K562 (cell line): ENCODE data around the gene EML6. TPM values are rescaled to one million over a fixed set of nuclear protein-coding genes. Genes with fewer than 3 reads are reported as not detected.

Source experiments
- ATAC-seq: fragments of 200-7000 bp; cut with Tn5 transposase; 3 replicates; pipeline ENCODE4 v1.9.1; 2020; ENCODE audit warnings: moderate library complexity
- Bru-seq: library from RNA; stranded (reverse); fragments of 400-500 nt; gene quantifications from one replicate; lab custom pipeline; 2021; lab: Mats Ljungman, UMichigan
- BruChase-seq, 2 experiments: library from RNA; stranded (reverse); fragments of 400-500 nt; gene quantifications; one replicate each; lab custom pipeline; 2021; lab: Mats Ljungman, UMichigan
- BruUV-seq: library from RNA; stranded (reverse); fragments of 400-500 nt; replicated peaks from 2 replicates; lab custom pipeline; 2021; lab: Mats Ljungman, UMichigan
- CTCF ChIA-PET: fragments of 300-600 bp; formaldehyde crosslinking; extraction: SDS; loops from one replicate; lab custom pipeline; 2021; ENCODE audit warnings: low intra/inter-chr PET ratio; lab: Yijun Ruan, JAX
- POLR2A ChIA-PET: fragments of 300-600, 350-650 bp; sonication (Branson Sonifier 250); formaldehyde crosslinking; extraction: SDS; loops from one replicate; lab custom pipeline; 2021; ENCODE audit warnings: antibody characterized with exemption, inconsistent platforms; lab: Yijun Ruan, JAX
- DNase-seq, 4 experiments: peaks; one replicate each; pipeline versions ENCODE4 v3.0.0 to v3.0.0-alpha.2; 2011 to 2018; ENCODE audit warnings: low spot score in 3 of 4, mixed read lengths in 3 of 4; ENCODE audit errors: extremely low read depth in 1 of 4
- FAIRE-seq: peaks from 2 replicates; lab custom pipeline; 2011; peaks lifted over from hg19 to GRCh38; lab: Jason Lieb, UNC
- H2AFZ ChIP-seq: 2 replicates; pipeline ENCODE4 v1.6.0; 2011; ENCODE audit warnings: low read depth, low read length, control low read depth, inconsistent platforms
- H3K27ac ChIP-seq: fragments of 200-600 bp; 3 replicates; pipeline ENCODE4 v1.8.0; 2011; ENCODE audit warnings: low read depth, mild to moderate bottlenecking, control low read depth, inconsistent platforms, low read length, moderate library complexity, mixed read lengths; ENCODE audit errors: extremely low read depth
- H3K27me3 ChIP-seq, 2 experiments: fragments of 300-600 bp in 1 of 2; 2 replicates in 1 of 2; 3 replicates in 1 of 2; pipeline versions ENCODE4 v1.6.0 to v1.8.0; 2011; ENCODE audit warnings: inconsistent platforms in 2 of 2, low read length in 2 of 2, mild to moderate bottlenecking in 1 of 2, mixed read lengths in 1 of 2, moderate library complexity in 1 of 2; ENCODE audit not compliant: control insufficient read depth in 2 of 2, insufficient read depth in 2 of 2
- H3K36me3 ChIP-seq: fragments of 300-600 bp; 3 replicates; pipeline ENCODE4 v1.8.0; 2011; ENCODE audit warnings: mild to moderate bottlenecking, low read length, inconsistent platforms; ENCODE audit not compliant: control insufficient read depth, insufficient read depth
- H3K4me1 ChIP-seq, 2 experiments: fragments of 200-600 bp in 1 of 2; replicated peaks in 1 of 2; 2 replicates in 1 of 2; 3 replicates in 1 of 2; pipeline versions ENCODE4 v1.5.1 to v1.8.0; 2011; ENCODE audit warnings: inconsistent platforms in 2 of 2, low read length in 2 of 2, mild to moderate bottlenecking in 1 of 2, mixed read lengths in 1 of 2, moderate library complexity in 1 of 2; ENCODE audit not compliant: control insufficient read depth in 2 of 2, insufficient read depth in 2 of 2
- H3K4me2 ChIP-seq: 2 replicates; pipeline ENCODE4 v1.6.1; 2011; ENCODE audit warnings: low read length, control low read depth, inconsistent platforms, mixed read lengths; ENCODE audit not compliant: insufficient read depth
- H3K4me3 ChIP-seq: fragments of 200-600 bp; sonication (generic), shearing (Covaris generic); 2 replicates; pipeline ENCODE4 v1.5.1; 2016; ENCODE audit warnings: control low read depth, inconsistent platforms
- H3K79me2 ChIP-seq: fragments of 200-600 bp; 3 replicates; pipeline ENCODE4 v1.8.0; 2011; ENCODE audit warnings: low read length, inconsistent platforms; ENCODE audit not compliant: control insufficient read depth, insufficient read depth
- H3K9ac ChIP-seq, 2 experiments: 2 replicates each; pipeline versions ENCODE4 v1.6.0 to v1.6.1; 2011; ENCODE audit warnings: low read depth in 2 of 2, low read length in 2 of 2, control low read depth in 1 of 2, inconsistent platforms in 1 of 2, mild to moderate bottlenecking in 1 of 2, mixed read lengths in 1 of 2; ENCODE audit not compliant: insufficient read depth in 1 of 2
- H3K9me1 ChIP-seq: one replicate; pipeline ENCODE4 v1.6.0; 2011; ENCODE audit warnings: inconsistent platforms, mild to moderate bottlenecking, low read length, moderate library complexity; ENCODE audit not compliant: control insufficient read depth, insufficient read depth
- H3K9me3 ChIP-seq: replicated peaks from 2 replicates; pipeline ENCODE4 v1.5.1; 2011; ENCODE audit warnings: low read depth, low read length, inconsistent platforms; ENCODE audit not compliant: control insufficient read depth, insufficient read depth
- H4K20me1 ChIP-seq: replicated peaks from 2 replicates; pipeline ENCODE4 v1.6.1; 2011; ENCODE audit warnings: low read length, inconsistent platforms, mixed read lengths; ENCODE audit not compliant: control insufficient read depth, insufficient read depth
- ZNF76 ChIP-seq: fragments of 250-450 bp; sonication (Bioruptor Pico); IDR thresholded peaks from 2 replicates; pipeline ENCODE4 v1.4.0; 2020; ENCODE audit warnings: mild to moderate bottlenecking, moderate library complexity, borderline replicate concordance
- WGBS: fragments of 100-300 bp; shearing (Covaris generic); methylation state at CpG from one replicate; pipeline ENCODE4 v1.1.6; 2016; ENCODE audit warnings: low coverage, mixed read lengths; ENCODE audit not compliant: insufficient coverage; ENCODE audit errors: missing lambda C conversion rate; 5-methylcytosine and 5-hydroxymethylcytosine counted together
- in situ Hi-C: fragments of 300-500 bp; cut with MboI; formaldehyde crosslinking; loops from 4 replicates; pipeline ENCODE4 v1.15.0; 2018; ENCODE audit warnings: inconsistent platforms, mixed read lengths
- intact Hi-C: fragments of 100-400 bp; cut with micrococcal nuclease; formaldehyde crosslinking; loops from 2 replicates; pipeline ENCODE4 v1.14.2; 2022
- long read RNA-seq, 3 experiments: library from polyadenylated mRNA in 2 of 3; library from RNA in 1 of 3; unstranded in 2 of 3; stranded (forward) in 1 of 3; transcript quantifications; one replicate each; pipeline ENCODE4 v2.0.0, GENCODE V29; 2019 to 2022
- polyA minus RNA-seq, 3 experiments: library from RNA; depleted of rRNA, polyadenylated mRNA; stranded (reverse); fragments of >200 nt; gene quantifications; 2 replicates each; pipeline ENCODE4 v1.2.3, GENCODE V29; 2011
- polyA plus RNA-seq, 8 experiments: library from polyadenylated mRNA; depleted of rRNA in 4 of 8; stranded (reverse) in 5 of 8; unstranded in 3 of 8; fragments of >200 nt; fragmentation: Nextera tagmentation in 2 of 8; fragmentation: Illumina TruSeq in 1 of 8; extraction: Ambion mirVana in 2 of 8; extraction: Trizol in 1 of 8; gene quantifications; 2 replicates each; pipeline versions ENCODE4 v1.2.1 to v1.2.3, GENCODE V29; 2011 to 2014; ENCODE audit warnings: inconsistent platforms in 1 of 8, missing spikeins in 1 of 8
- total RNA-seq, 7 experiments: library from RNA; depleted of rRNA in 6 of 7; stranded (reverse); fragments of >200 nt in 6 of 7; fragmentation: Illumina TruSeq in 2 of 7; extraction: Trizol in 2 of 7; gene quantifications; 2 replicates each; pipeline versions ENCODE4 v1.2.1 to v1.2.3, GENCODE V29; 2011 to 2021; ENCODE audit warnings: low replicate concordance in 1 of 7
- TF ChIP-seq, protein P1 (sequence below), 2 experiments: fragments of 450-650 bp; formaldehyde crosslinking in 1 of 2; IDR thresholded peaks; 2 replicates each; pipeline versions ENCODE4 v1.4.0 to v1.6.1; 2014 to 2020; ENCODE audit warnings: mild to moderate bottlenecking in 2 of 2, borderline replicate concordance in 1 of 2, low read depth in 1 of 2

Gene EML6
- 0.97 and 1.5 TPM in 2 replicates for total RNA-seq (2011; cell fraction: chromatin; rRNA removed; ENCODE audit: low replicate concordance)
- total RNA-seq (2011; cell fraction: nucleolus; rRNA removed) = under 0.01 and 0.26 TPM in 2 replicates
- 0.66 and 1.2 TPM in 2 replicates for total RNA-seq (2011; cell fraction: nucleoplasm; rRNA removed)
- total RNA-seq (2014; rRNA removed) = 0.23 and 0.29 TPM in 2 replicates
- total RNA-seq (2014; rRNA removed; fragmentation: Illumina TruSeq; extraction: Trizol) = 0.11 and 0.41 TPM in 2 replicates
- 0.07 and 0.26 TPM in 2 replicates for total RNA-seq (2015; rRNA removed; fragmentation: Illumina TruSeq; extraction: Trizol)
- 0.35 and 0.49 TPM in 2 replicates for total RNA-seq (2021)
- 0.56 and 0.88 TPM in 2 replicates for polyA plus RNA-seq (2011; rRNA removed)
- polyA plus RNA-seq (2011; cell fraction: cytosol; rRNA removed) = 0.54 and 0.62 TPM in 2 replicates
- 2.7 and 3.2 TPM in 2 replicates for polyA plus RNA-seq (2011; cell fraction: nucleus; rRNA removed)
- polyA plus RNA-seq (2012) = 0.08 and 0.60 TPM in 2 replicates
- 0.25 and 0.71 TPM in 2 replicates for polyA plus RNA-seq (2014; fragmentation: Illumina TruSeq; extraction: Trizol)
- under 1 TPM; 0.29 to 0.39 TPM for polyA plus RNA-seq (2014; fragmentation: Nextera tagmentation; extraction: Ambion mirVana)
- polyA plus RNA-seq (2014; rRNA removed) = 0.07 and 0.92 TPM in 2 replicates
- 0.21 and 0.48 TPM in 2 replicates for polyA minus RNA-seq (2011; rRNA and poly(A)+ RNA removed)
- not detected in 2 replicates for polyA minus RNA-seq (2011; cell fraction: cytosol; rRNA and poly(A)+ RNA removed)
- polyA minus RNA-seq (2011; cell fraction: nucleus; rRNA and poly(A)+ RNA removed) = 0.44 and 0.81 TPM in 2 replicates
- Bru-seq, nascent RNA = percentile 22 among the genes with signal in this experiment
- BruChase-seq, experiment 1, labeled RNA remaining after a 2-hour chase = percentile 22 among the genes with signal in this experiment
- BruChase-seq, experiment 2, labeled RNA remaining after a 6-hour chase = percentile 22 among the genes with signal in this experiment
- long read RNA-seq, experiment 1, partial matches to known transcripts = 1 of 1 reads
- long read RNA-seq, experiment 1, other reads (novel, unspliced or antisense) = 0 of 1 reads
- long read RNA-seq, experiment 2 = 0 reads
- long read RNA-seq, experiment 3 = 0 reads

DNA sequence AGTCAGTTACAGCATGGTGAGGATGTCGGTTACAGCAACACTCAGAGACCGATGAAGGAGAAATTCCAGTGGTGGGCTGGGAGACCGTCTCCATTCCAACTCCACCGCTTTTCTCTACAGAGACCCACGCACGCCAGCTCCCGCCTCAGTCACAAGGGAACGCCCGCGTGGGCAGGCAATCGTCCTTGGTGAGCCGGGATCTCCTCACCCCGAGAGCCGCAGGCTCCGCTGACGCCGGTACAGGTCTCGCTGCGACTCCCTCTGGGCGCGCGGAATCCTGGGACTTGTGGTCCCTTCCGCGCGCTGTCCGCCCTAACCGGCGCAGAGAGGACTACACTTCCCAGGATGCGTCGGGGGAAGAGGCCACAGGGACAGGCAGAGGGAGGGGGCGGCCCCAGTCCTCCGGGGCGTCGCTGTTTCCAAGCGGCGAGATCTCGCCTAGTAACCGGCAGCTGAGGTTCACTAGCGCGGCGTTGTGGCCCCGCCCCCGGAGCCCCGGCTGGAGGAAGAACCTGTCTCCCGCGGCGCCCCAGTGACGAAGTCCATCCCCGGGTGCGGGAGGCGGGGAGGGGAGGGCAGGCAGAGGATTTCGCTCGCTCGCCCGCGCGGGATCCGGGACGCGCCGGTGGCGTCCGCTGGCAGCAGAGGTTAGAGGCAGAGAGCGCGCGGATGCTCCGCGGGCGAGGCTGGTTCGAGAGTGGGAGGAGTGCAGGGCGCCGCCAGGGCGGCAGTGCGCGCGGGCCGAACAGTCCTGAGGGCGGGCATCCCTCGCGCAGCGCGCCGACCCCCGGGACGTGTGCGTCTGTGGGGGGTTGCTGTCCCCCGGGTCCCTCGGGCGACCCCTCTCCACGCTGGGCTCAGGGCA lies at the start of gene EML6:
EML6 (plus strand) TSS at position 532 of the 865 bp plus-strand sequence. CDS start 1,400 bp downstream, outside the sequence.
- DNase-seq (peak; percentile 96 to 99 (median 97)), ATAC-seq (peak; percentile 99), FAIRE-seq (peak; percentile 94)
- peak within 1 kb of the TSS; percentile 100 for H2AFZ ChIP-seq
- H3K9me3 ChIP-seq = no peaks in the 10 kb centered on the region
- BruUV-seq = no TSS peak
- in situ Hi-C loops (no loop called here), intact Hi-C loops (no loop called here)
- H3K9me1 ChIP-seq = no peaks in the 10 kb centered on the region
- H3K4me3 ChIP-seq = peak within 1 kb of the TSS; percentile 70
- WGBS = under 1% methylated on average over 69 of the region's 90 CpGs
- no peaks in the 10 kb centered on the region; the same call in 2 of the 3 replicates for H3K79me2 ChIP-seq
- peaks cover 22 to 34% of the 10 kb centered on the region in 2 experiments for H3K27me3 ChIP-seq
- peak within 1 kb of the TSS; percentile 97 for H3K4me2 ChIP-seq
- H4K20me1 ChIP-seq = no peaks in the 10 kb centered on the region; the same call in 1 of the 2 replicates
- peak within 1 kb of the TSS; percentile 80 to 94 for H3K9ac ChIP-seq
- POLR2A ChIA-PET = interaction anchor here (0.6 to 1.2 kb wide), 3 partner anchors 14 to 500 kb away, joined by 3 to 5 read pairs (median 4); no protein-coding TSS in a partner anchor
- H3K36me3 ChIP-seq = no peaks in the 10 kb centered on the region
- CTCF ChIA-PET = no interaction called here
- H3K27ac ChIP-seq = peak within 1 kb of the TSS; percentile 56
- H3K4me1 ChIP-seq = peaks cover 15 to 16% of the 10 kb centered on the region in 2 experiments; a peak in 4 of 5 replicates
- TF ChIP-seq, protein P1, sequence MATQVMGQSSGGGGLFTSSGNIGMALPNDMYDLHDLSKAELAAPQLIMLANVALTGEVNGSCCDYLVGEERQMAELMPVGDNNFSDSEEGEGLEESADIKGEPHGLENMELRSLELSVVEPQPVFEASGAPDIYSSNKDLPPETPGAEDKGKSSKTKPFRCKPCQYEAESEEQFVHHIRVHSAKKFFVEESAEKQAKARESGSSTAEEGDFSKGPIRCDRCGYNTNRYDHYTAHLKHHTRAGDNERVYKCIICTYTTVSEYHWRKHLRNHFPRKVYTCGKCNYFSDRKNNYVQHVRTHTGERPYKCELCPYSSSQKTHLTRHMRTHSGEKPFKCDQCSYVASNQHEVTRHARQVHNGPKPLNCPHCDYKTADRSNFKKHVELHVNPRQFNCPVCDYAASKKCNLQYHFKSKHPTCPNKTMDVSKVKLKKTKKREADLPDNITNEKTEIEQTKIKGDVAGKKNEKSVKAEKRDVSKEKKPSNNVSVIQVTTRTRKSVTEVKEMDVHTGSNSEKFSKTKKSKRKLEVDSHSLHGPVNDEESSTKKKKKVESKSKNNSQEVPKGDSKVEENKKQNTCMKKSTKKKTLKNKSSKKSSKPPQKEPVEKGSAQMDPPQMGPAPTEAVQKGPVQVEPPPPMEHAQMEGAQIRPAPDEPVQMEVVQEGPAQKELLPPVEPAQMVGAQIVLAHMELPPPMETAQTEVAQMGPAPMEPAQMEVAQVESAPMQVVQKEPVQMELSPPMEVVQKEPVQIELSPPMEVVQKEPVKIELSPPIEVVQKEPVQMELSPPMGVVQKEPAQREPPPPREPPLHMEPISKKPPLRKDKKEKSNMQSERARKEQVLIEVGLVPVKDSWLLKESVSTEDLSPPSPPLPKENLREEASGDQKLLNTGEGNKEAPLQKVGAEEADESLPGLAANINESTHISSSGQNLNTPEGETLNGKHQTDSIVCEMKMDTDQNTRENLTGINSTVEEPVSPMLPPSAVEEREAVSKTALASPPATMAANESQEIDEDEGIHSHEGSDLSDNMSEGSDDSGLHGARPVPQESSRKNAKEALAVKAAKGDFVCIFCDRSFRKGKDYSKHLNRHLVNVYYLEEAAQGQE (IDR thresholded peaks at IDR 0.05; ENCODE audit: borderline replicate concordance) = no peak
- TF ChIP-seq, protein P1 (CRISPR knock-in tag; IDR thresholded peaks at IDR 0.05; ENCODE audit: low read depth) = no peak
- TF ChIP-seq ZNF76 (CRISPR knock-in tag) = no peak
